SJSA1 (cell line): Measurements from ENCODE around the gene EFCAB6. TPM values are rescaled to one million over a fixed set of nuclear protein-coding genes. Genes with fewer than 3 reads are reported as not detected.

Experiments
- DNase-seq, 2 experiments: peaks; one replicate each; pipeline ENCODE4 v3.0.0-alpha.2; 2015 to 2020; ENCODE audit warnings: low spot score in 2 of 2, low read depth in 1 of 2
- H3K27ac ChIP-seq: fragments of 250-450 bp; sonication (Bioruptor Pico); 2 replicates; pipeline ENCODE4 v1.5.1; 2020; ENCODE audit warnings: mild to moderate bottlenecking, moderate library complexity
- H3K27me3 ChIP-seq: fragments of 250-450 bp; sonication (Bioruptor Pico); replicated peaks from 2 replicates; pipeline ENCODE4 v1.5.1; 2020; ENCODE audit warnings: mild to moderate bottlenecking, moderate library complexity
- H3K36me3 ChIP-seq: fragments of 250-450 bp; sonication (Bioruptor Pico); 2 replicates; pipeline ENCODE4 v1.5.1; 2020; ENCODE audit warnings: mild to moderate bottlenecking
- H3K4me1 ChIP-seq: fragments of 250-450 bp; sonication (Bioruptor Pico); replicated peaks from 2 replicates; pipeline ENCODE4 v1.6.1; 2021; ENCODE audit warnings: mild to moderate bottlenecking
- H3K4me3 ChIP-seq: fragments of 250-450 bp; sonication (Bioruptor Pico); 2 replicates; pipeline ENCODE4 v1.5.1; 2020; ENCODE audit warnings: mild to moderate bottlenecking
- H3K9me3 ChIP-seq: fragments of 250-450 bp; sonication (Bioruptor Pico); replicated peaks from 2 replicates; pipeline ENCODE4 v1.5.1; 2020; ENCODE audit warnings: mild to moderate bottlenecking
- total RNA-seq: library from RNA; depleted of rRNA; stranded (reverse); fragments of >200 nt; shearing (Covaris generic); gene quantifications from 2 replicates; pipeline ENCODE4 v1.2.3, GENCODE V29; 2014

Gene EFCAB6
- total RNA-seq, 1 experiment from 2014 or later, result 0.50 TPM

GRCh38 chr22:43731988-43732387, 80.1 kb downstream of the EFCAB6 start:
- Histone ChIP-seq H3K27me3 (no peaks in the 10 kb centered on the region), H3K27ac (no peak overlapping the region), H3K36me3 (no peaks in the 10 kb centered on the region), H3K4me1 (no peaks in the 10 kb centered on the region), H3K9me3 (no peaks in the 10 kb centered on the region), H3K4me3 (no peak overlapping the region)
- DNase-seq, result no peak

GRCh38 chr22:43726964-43727543, 85.1 kb downstream of the EFCAB6 start:
- H3K4me1 ChIP-seq, result no peaks in the 10 kb centered on the region
- DNase-seq, result no peak
- H3K27me3 ChIP-seq, result no peaks in the 10 kb centered on the region
- H3K27ac ChIP-seq, result no peak overlapping the region
- H3K9me3 ChIP-seq, result no peaks in the 10 kb centered on the region
- H3K4me3 ChIP-seq, result no peak overlapping the region
- no peaks in the 10 kb centered on the region for H3K36me3 ChIP-seq

- Histone ChIP-seq H3K9me3 (no peaks in the 10 kb centered on the region), H3K27me3 (no peaks in the 10 kb centered on the region), H3K36me3 (no peaks in the 10 kb centered on the region), H3K27ac (no peak overlapping the region), H3K4me3 (no peak overlapping the region), H3K4me1 (no peaks in the 10 kb centered on the region)
- no peak for DNase-seq
Measured at GRCh38 chr22:43726322-43726721, 85.8 kb downstream of the EFCAB6 start.

GRCh38 chr22:43723816-43724215, 88.3 kb downstream of the EFCAB6 start:
- Histone ChIP-seq H3K4me1 (no peaks in the 10 kb centered on the region), H3K27me3 (no peaks in the 10 kb centered on the region), H3K4me3 (no peak overlapping the region), H3K36me3 (no peaks in the 10 kb centered on the region), H3K27ac (no peak overlapping the region), H3K9me3 (no peaks in the 10 kb centered on the region)
- DNase-seq, result no peak

- no peaks in the 10 kb centered on the region for H3K4me1 ChIP-seq
- no peak overlapping the region for H3K4me3 ChIP-seq
- H3K27ac ChIP-seq, result no peak overlapping the region
- peaks cover 5% of the 10 kb centered on the region; the same call in 1 of the 2 replicates for H3K27me3 ChIP-seq
- H3K9me3 ChIP-seq, result no peaks in the 10 kb centered on the region
- DNase-seq, result no peak
- H3K36me3 ChIP-seq, result no peaks in the 10 kb centered on the region
Measured at GRCh38 chr22:43722444-43722843, 89.7 kb downstream of the EFCAB6 start.

GRCh38 chr22:43720716-43721115, 91.4 kb downstream of the EFCAB6 start:
- Histone ChIP-seq H3K4me1 (no peaks in the 10 kb centered on the region), H3K27me3 (peaks cover 6% of the 10 kb centered on the region; the same call in 1 of the 2 replicates), H3K9me3 (no peaks in the 10 kb centered on the region), H3K4me3 (no peak overlapping the region), H3K36me3 (no peaks in the 10 kb centered on the region), H3K27ac (no peak overlapping the region)
- no peak for DNase-seq

GRCh38 chr22:43714104-43714503, 98.0 kb downstream of the EFCAB6 start:
- H3K4me3 ChIP-seq, result no peak overlapping the region
- no peak overlapping the region for H3K27ac ChIP-seq
- no peak for DNase-seq
- H3K27me3 ChIP-seq, result peaks cover 6% of the 10 kb centered on the region; the same call in 1 of the 2 replicates
- no peaks in the 10 kb centered on the region for H3K9me3 ChIP-seq
- H3K36me3 ChIP-seq, result no peaks in the 10 kb centered on the region
- no peaks in the 10 kb centered on the region for H3K4me1 ChIP-seq

GRCh38 chr22:43711681-43712080, 100.4 kb downstream of the EFCAB6 start:
- no peaks in the 10 kb centered on the region for H3K4me1 ChIP-seq
- no peaks in the 10 kb centered on the region for H3K27me3 ChIP-seq
- no peak overlapping the region for H3K27ac ChIP-seq
- H3K36me3 ChIP-seq, result no peaks in the 10 kb centered on the region
- DNase-seq, result no peak
- H3K9me3 ChIP-seq, result no peaks in the 10 kb centered on the region
- H3K4me3 ChIP-seq, result no peak overlapping the region

- Histone ChIP-seq H3K4me1 (no peaks in the 10 kb centered on the region), H3K27ac (no peak overlapping the region), H3K27me3 (no peaks in the 10 kb centered on the region), H3K4me3 (no peak overlapping the region), H3K9me3 (no peaks in the 10 kb centered on the region), H3K36me3 (no peaks in the 10 kb centered on the region)
- DNase-seq, result peak in 1 of 2 experiments; percentile 5
Measured at GRCh38 chr22:43707648-43708047, 104.5 kb downstream of the EFCAB6 start.

GRCh38 chr22:43706571-43707328, 105.4 kb downstream of the EFCAB6 start:
- DNase-seq, result no peak
- no peaks in the 10 kb centered on the region for H3K36me3 ChIP-seq
- no peaks in the 10 kb centered on the region for H3K4me1 ChIP-seq
- no peak overlapping the region for H3K27ac ChIP-seq
- no peak overlapping the region for H3K4me3 ChIP-seq
- H3K9me3 ChIP-seq, result no peaks in the 10 kb centered on the region
- H3K27me3 ChIP-seq, result no peaks in the 10 kb centered on the region; the same call in 1 of the 2 replicates

- H3K9me3 ChIP-seq, result no peaks in the 10 kb centered on the region
- no peaks in the 10 kb centered on the region for H3K36me3 ChIP-seq
- H3K4me3 ChIP-seq, result no peak overlapping the region
- H3K27me3 ChIP-seq, result no peaks in the 10 kb centered on the region; the same call in 1 of the 2 replicates
- H3K4me1 ChIP-seq, result no peaks in the 10 kb centered on the region
- no peak for DNase-seq
- no peak overlapping the region for H3K27ac ChIP-seq
Measured at GRCh38 chr22:43706151-43706550, 106.0 kb downstream of the EFCAB6 start.

GRCh38 chr22:43704051-43704450, 108.1 kb downstream of the EFCAB6 start:
- no peaks in the 10 kb centered on the region for H3K36me3 ChIP-seq
- no peaks in the 10 kb centered on the region; the same call in 1 of the 2 replicates for H3K27me3 ChIP-seq
- DNase-seq, result no peak
- no peak overlapping the region for H3K4me3 ChIP-seq
- no peaks in the 10 kb centered on the region for H3K9me3 ChIP-seq
- H3K4me1 ChIP-seq, result no peaks in the 10 kb centered on the region
- H3K27ac ChIP-seq, result no peak overlapping the region

- Histone ChIP-seq H3K9me3 (no peaks in the 10 kb centered on the region), H3K36me3 (no peaks in the 10 kb centered on the region), H3K4me3 (no peak overlapping the region), H3K4me1 (no peaks in the 10 kb centered on the region), H3K27ac (no peak overlapping the region), H3K27me3 (peaks cover 2% of the 10 kb centered on the region; the same call in 1 of the 2 replicates)
- no peak for DNase-seq
Measured at GRCh38 chr22:43698403-43698802, 113.7 kb downstream of the EFCAB6 start.

GRCh38 chr22:43697894-43698293, 114.2 kb downstream of the EFCAB6 start:
- Histone ChIP-seq H3K27ac (no peak overlapping the region), H3K4me1 (no peaks in the 10 kb centered on the region), H3K4me3 (no peak overlapping the region), H3K27me3 (peaks cover 2% of the 10 kb centered on the region; the same call in 1 of the 2 replicates), H3K36me3 (no peaks in the 10 kb centered on the region), H3K9me3 (no peaks in the 10 kb centered on the region)
- no peak for DNase-seq
